Activated CD4-positive, alpha-beta memory T cell treated with anti-CD3 and anti-CD28 coated beads, Interleukin-2, amount 10 ng/mL, durations not matched to agents 7 days and 5 days (primary cell): ENCODE data around the gene LIMA1. TPM values are rescaled to one million over a fixed set of nuclear protein-coding genes. Genes with fewer than 3 reads are reported as not detected.
"Not testable (repeated sequence)": the region's sequence is repeated elsewhere in the genome, so short reads cannot be mapped to it uniquely, and the experiment has no call there.

Source experiments
- CTCF ChIA-PET: fragments of 350-600 bp; sonication (Branson Sonifier 250); formaldehyde crosslinking; loops from one replicate; lab custom pipeline; 2021; ENCODE audit warnings: antibody characterized with exemption, inconsistent platforms; lab: Charles Lee
- POLR2A ChIA-PET: fragments of 350-600 bp; sonication (Branson Sonifier 250); formaldehyde crosslinking; loops from one replicate; lab custom pipeline; 2021; ENCODE audit warnings: antibody characterized with exemption; lab: Charles Lee
- DNase-seq: peaks from one replicate; pipeline ENCODE4 v3.0.0-alpha.2; 2020
- H3K27ac Mint-ChIP-seq: one replicate; pipeline ENCODE4 v1.8.0; 2021; ENCODE audit warnings: mild to moderate bottlenecking, mixed read lengths
- H3K27me3 Mint-ChIP-seq: one replicate; pipeline ENCODE4 v1.8.0; 2021; ENCODE audit warnings: mixed read lengths
- H3K36me3 Mint-ChIP-seq: one replicate; pipeline ENCODE4 v1.8.0; 2021; ENCODE audit warnings: low read depth, mixed read lengths
- H3K4me1 Mint-ChIP-seq: one replicate; pipeline ENCODE4 v1.8.0; 2021; ENCODE audit warnings: mixed read lengths
- H3K4me3 Mint-ChIP-seq: one replicate; pipeline ENCODE4 v1.8.0; 2021; ENCODE audit warnings: mild to moderate bottlenecking, mixed read lengths
- H3K9me3 Mint-ChIP-seq: one replicate; pipeline ENCODE4 v1.8.0; 2021; ENCODE audit warnings: mixed read lengths
- total RNA-seq, 2 experiments: library from RNA; stranded (reverse); gene quantifications; one replicate each; pipeline ENCODE4 v1.2.3, GENCODE V29; 2021

The LIMA1 gene
- total RNA-seq, 2 experiments from 2014 or later: 59.4 to 59.9 TPM

- H3K36me3 Mint-ChIP-seq: peaks cover 9% of the 10 kb centered on the region
- DNase-seq: peak; percentile 57
- peak overlapping the region; percentile 89 for H3K27ac Mint-ChIP-seq
- H3K9me3 Mint-ChIP-seq: no peaks in the 10 kb centered on the region
- H3K27me3 Mint-ChIP-seq: no peaks in the 10 kb centered on the region
- H3K4me3 Mint-ChIP-seq: peak overlapping the region; percentile 97
- H3K4me1 Mint-ChIP-seq: peaks cover 31% of the 10 kb centered on the region
- ChIA-PET POLR2A (interaction anchor here (0.6 to 4.9 kb wide), 22 partner anchors 9 to 598 kb away, joined by 3 to 60 read pairs (median 5); partner anchors contain the start of genes COX14, LARP4, LIMA1 and RACGAP1), CTCF (interaction anchor here (0.8 to 4.9 kb wide), 10 partner anchors 9 to 117 kb away, joined by 3 to 55 read pairs (median 4); partner anchors contain the start of genes COX14 and LIMA1)
Measured at GRCh38 chr12:50166799-50167048, 116.6 kb downstream of the LIMA1 start.

GRCh38 chr12:50164963-50165362, 118.4 kb downstream of the LIMA1 start:
- POLR2A ChIA-PET: no interaction called here
- Mint-ChIP-seq H3K27me3 (no peaks in the 10 kb centered on the region), H3K27ac (no peak overlapping the region), H3K4me3 (peak overlapping the region; percentile 97), H3K9me3 (no peaks in the 10 kb centered on the region), H3K36me3 (peaks cover 13% of the 10 kb centered on the region), H3K4me1 (peaks cover 33% of the 10 kb centered on the region)
- CTCF ChIA-PET: interaction anchor here (0.7 to 4.9 kb wide), 3 partner anchors 36 to 109 kb away, joined by 3 to 55 read pairs (median 3); partner anchors contain the start of gene COX14
- no peak for DNase-seq

DNA sequence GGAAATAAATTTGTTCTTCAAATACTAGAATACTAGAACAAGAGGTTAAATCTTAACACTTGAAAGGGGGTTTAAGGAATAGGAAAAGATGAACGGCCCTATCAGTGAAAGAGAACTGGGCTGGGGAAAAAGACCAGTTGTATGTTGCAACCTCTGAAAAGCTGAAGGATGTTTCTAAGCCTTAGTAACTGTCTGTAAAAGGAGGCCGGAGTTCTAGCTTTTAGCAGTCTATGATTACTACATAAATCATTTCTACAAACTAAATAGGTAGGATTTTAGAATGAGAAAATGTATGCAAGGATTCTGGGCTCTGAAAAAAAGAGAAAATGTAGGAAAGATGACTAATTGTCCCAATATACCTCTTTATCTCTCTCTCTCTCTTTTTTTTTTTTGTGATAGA, 121.1 kb downstream of the LIMA1 start:
- CTCF ChIA-PET: interaction anchor here (0.9 to 2.7 kb wide), 3 partner anchors 30 to 88 kb away, joined by 3 to 13 read pairs (median 3); partner anchors contain the start of gene COX14
- peaks cover 26% of the 10 kb centered on the region for H3K36me3 Mint-ChIP-seq
- no peak overlapping the region for H3K27ac Mint-ChIP-seq
- no peaks in the 10 kb centered on the region for H3K27me3 Mint-ChIP-seq
- no peak for DNase-seq
- peaks cover 40% of the 10 kb centered on the region for H3K4me1 Mint-ChIP-seq
- H3K9me3 Mint-ChIP-seq: no peaks in the 10 kb centered on the region
- H3K4me3 Mint-ChIP-seq: no peak overlapping the region
- POLR2A ChIA-PET: interaction anchor here (1.9 kb wide), 1 partner anchor 49 kb away, joined by 8 read pairs; no protein-coding TSS in a partner anchor

DNA sequence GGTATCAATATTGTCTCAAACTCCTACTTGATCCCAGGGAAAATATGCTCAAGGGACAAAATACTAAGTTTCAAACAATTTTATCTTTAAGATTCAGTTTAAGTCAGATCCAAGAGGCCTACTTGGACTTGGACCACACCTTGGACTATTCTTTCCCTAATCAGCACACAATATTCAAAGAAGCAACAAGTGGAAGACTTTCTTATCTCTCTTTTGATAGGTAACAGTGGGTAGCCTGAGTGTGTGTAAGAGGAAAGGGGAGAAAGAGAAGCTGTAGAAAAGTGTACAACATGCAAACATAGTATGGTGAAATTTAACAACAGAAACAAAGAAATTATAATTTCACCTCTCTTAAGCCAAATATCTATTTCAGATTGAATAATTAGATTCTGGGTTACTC, 122.7 kb downstream of the LIMA1 start:
- no peak for DNase-seq
- H3K9me3 Mint-ChIP-seq: no peaks in the 10 kb centered on the region
- peaks cover 33% of the 10 kb centered on the region for H3K4me1 Mint-ChIP-seq
- H3K27ac Mint-ChIP-seq: no peak overlapping the region
- ChIA-PET POLR2A (interaction anchor here (1.6 kb wide), 1 partner anchor 76 kb away, joined by 4 read pairs; the partner anchor contains the start of gene SMARCD1), CTCF (interaction anchor here (0.9 to 2.7 kb wide), 5 partner anchors 14 to 193 kb away, joined by 3 to 13 read pairs (median 4); partner anchors contain the start of gene COX14)
- H3K36me3 Mint-ChIP-seq: peaks cover 26% of the 10 kb centered on the region
- H3K4me3 Mint-ChIP-seq: no peak overlapping the region
- H3K27me3 Mint-ChIP-seq: no peaks in the 10 kb centered on the region

- H3K9me3 Mint-ChIP-seq: no peaks in the 10 kb centered on the region
- no peak overlapping the region for H3K4me3 Mint-ChIP-seq
- no peaks in the 10 kb centered on the region for H3K27me3 Mint-ChIP-seq
- H3K4me1 Mint-ChIP-seq: peaks cover 20% of the 10 kb centered on the region
- ChIA-PET POLR2A (interaction anchor here (2.6 kb wide), 1 partner anchor 10 kb away, joined by 12 read pairs; the partner anchor contains the start of gene CERS5), CTCF (interaction anchor here (0.9 to 1.0 kb wide), 2 partner anchors 10 to 18 kb away, joined by 3 to 4 read pairs; partner anchors contain the start of gene CERS5)
- no peak for DNase-seq
- peaks cover 23% of the 10 kb centered on the region for H3K36me3 Mint-ChIP-seq
- no peak overlapping the region for H3K27ac Mint-ChIP-seq
Measured at GRCh38 chr12:50157259-50157658, 126.1 kb downstream of the LIMA1 start.

DNA sequence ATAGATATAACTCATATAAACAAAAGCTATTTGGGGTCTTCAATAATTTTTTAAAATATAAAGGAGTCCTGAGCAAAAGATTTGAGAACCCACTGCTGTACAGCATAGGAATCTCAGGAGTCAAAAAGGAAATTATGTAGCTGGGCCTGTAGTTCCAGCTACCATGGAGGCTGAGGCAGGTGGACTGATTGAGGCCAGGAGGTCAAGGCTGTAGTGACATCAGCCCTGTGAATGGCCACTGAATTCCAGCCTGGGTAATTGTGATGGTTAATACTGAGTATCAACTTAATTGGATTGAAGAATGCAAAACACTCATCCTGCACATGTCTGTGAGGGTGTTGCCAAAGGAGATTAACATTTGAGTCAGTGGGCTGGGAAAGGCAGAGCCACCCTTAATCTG, 126.7 kb downstream of the LIMA1 start:
- ChIA-PET CTCF (interaction anchor here (0.9 to 1.0 kb wide), 2 partner anchors 11 to 19 kb away, joined by 3 to 4 read pairs; partner anchors contain the start of gene CERS5), POLR2A (interaction anchor here (2.6 kb wide), 1 partner anchor 10 kb away, joined by 12 read pairs; the partner anchor contains the start of gene CERS5)
- DNase-seq: no peak
- Mint-ChIP-seq H3K36me3 (peaks cover 23% of the 10 kb centered on the region), H3K27ac (no peak overlapping the region), H3K4me3 (no peak overlapping the region), H3K4me1 (peaks cover 20% of the 10 kb centered on the region), H3K9me3 (no peaks in the 10 kb centered on the region), H3K27me3 (no peaks in the 10 kb centered on the region)

GRCh38 chr12:50154947-50155346, 128.4 kb downstream of the LIMA1 start:
- peaks cover 25% of the 10 kb centered on the region for H3K4me1 Mint-ChIP-seq
- peaks cover 20% of the 10 kb centered on the region for H3K36me3 Mint-ChIP-seq
- DNase-seq, H3K9me3 Mint-ChIP-seq, H3K27me3 Mint-ChIP-seq, H3K4me3 Mint-ChIP-seq, H3K27ac Mint-ChIP-seq: not testable (repeated sequence)
- ChIA-PET CTCF (interaction anchor here (0.6 to 2.0 kb wide), 6 partner anchors 13 to 865 kb away, joined by 3 to 18 read pairs (median 4); partner anchors contain the start of genes CERS5 and COX14), POLR2A (interaction anchor here (2.5 to 3.2 kb wide), 2 partner anchors 10 to 12 kb away, joined by 8 to 12 read pairs; partner anchors contain the start of gene CERS5)

DNA sequence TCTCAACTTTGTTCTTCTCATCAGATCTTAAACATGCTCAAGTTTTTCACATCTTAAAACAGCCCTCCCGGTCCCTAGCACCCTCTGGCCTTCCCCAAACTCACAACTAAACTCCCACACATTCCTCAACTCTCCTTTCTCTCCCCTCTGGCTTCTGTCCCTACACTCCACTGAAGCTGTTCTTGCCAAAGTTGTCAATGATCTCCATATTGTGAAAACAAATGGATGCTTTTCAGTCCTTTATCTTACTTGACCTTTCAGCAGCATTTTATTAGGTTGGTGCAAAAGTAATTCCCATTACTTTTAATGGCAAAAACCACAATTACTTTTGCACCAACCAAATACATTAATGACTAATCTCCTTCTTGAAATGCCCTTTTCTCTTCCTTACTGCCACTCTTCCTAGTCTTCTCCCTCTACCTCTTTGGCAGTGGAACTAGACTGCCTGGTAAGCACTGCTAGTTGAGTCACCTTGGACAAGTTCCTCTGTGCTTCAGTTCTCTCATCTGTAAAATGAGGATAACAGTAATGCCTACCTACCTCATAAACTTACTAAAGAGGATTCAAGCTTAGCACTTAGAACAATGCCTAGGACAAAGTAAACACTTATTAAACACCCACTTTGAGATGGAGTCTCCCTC, 132.2 kb downstream of the LIMA1 start:
- H3K9me3 Mint-ChIP-seq: no peaks in the 10 kb centered on the region
- no peaks in the 10 kb centered on the region for H3K27me3 Mint-ChIP-seq
- no peak overlapping the region for H3K27ac Mint-ChIP-seq
- POLR2A ChIA-PET: interaction anchor here (2.3 kb wide), 1 partner anchor 15 kb away, joined by 6 read pairs; the partner anchor contains the start of gene CERS5
- no peaks in the 10 kb centered on the region for H3K36me3 Mint-ChIP-seq
- DNase-seq: no peak
- H3K4me1 Mint-ChIP-seq: peaks cover 16% of the 10 kb centered on the region
- H3K4me3 Mint-ChIP-seq: no peak overlapping the region
- CTCF ChIA-PET: interaction anchor here (1.6 kb wide), 1 partner anchor 35 kb away, joined by 3 read pairs; no protein-coding TSS in a partner anchor

DNA sequence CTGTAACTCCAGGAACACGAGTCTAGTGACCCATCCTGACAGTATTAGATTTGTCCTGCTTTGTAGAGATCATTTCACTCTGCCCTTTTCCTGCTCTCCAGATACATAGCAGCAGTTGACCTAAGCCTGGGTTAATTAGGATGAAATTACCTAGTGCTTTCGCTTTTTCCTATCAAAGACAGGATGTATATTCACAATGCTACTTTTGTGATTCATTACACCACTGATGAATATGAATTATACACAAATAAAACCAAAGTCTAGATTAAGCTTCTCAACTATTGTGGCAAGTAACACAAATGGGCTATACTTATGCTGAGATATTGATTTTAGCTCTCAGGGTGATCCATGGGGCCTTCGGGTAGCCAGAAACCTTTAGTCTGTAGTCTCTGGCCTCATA, 134.0 kb downstream of the LIMA1 start:
- Mint-ChIP-seq H3K36me3 (no peaks in the 10 kb centered on the region), H3K9me3 (no peaks in the 10 kb centered on the region), H3K4me1 (peaks cover 18% of the 10 kb centered on the region), H3K4me3 (no peak overlapping the region), H3K27ac (no peak overlapping the region), H3K27me3 (no peaks in the 10 kb centered on the region)
- POLR2A ChIA-PET: interaction anchor here (0.5 to 2.3 kb wide), 3 partner anchors 17 to 78 kb away, joined by 3 to 6 read pairs (median 4); partner anchors contain the start of genes CERS5 and COX14
- DNase-seq: no peak
- CTCF ChIA-PET: interaction anchor here (0.8 to 1.6 kb wide), 2 partner anchors 33 to 37 kb away, joined by 3 read pairs; partner anchors contain the start of gene COX14

GRCh38 chr12:50148011-50148410, 135.3 kb downstream of the LIMA1 start:
- ChIA-PET POLR2A (interaction anchor here (1.0 to 1.2 kb wide), 2 partner anchors 27 to 35 kb away, joined by 3 read pairs; no protein-coding TSS in a partner anchor), CTCF (interaction anchor here (1.3 kb wide), 1 partner anchor 28 kb away, joined by 3 read pairs; no protein-coding TSS in a partner anchor)
- H3K4me1 Mint-ChIP-seq: peaks cover 18% of the 10 kb centered on the region
- DNase-seq, H3K36me3 Mint-ChIP-seq, H3K27me3 Mint-ChIP-seq, H3K4me3 Mint-ChIP-seq, H3K27ac Mint-ChIP-seq, H3K9me3 Mint-ChIP-seq: not testable (repeated sequence)

- Mint-ChIP-seq H3K9me3 (no peaks in the 10 kb centered on the region), H3K27me3 (no peaks in the 10 kb centered on the region), H3K4me3 (no peak overlapping the region), H3K36me3 (peaks cover 10% of the 10 kb centered on the region), H3K27ac (no peak overlapping the region), H3K4me1 (peaks cover 18% of the 10 kb centered on the region)
- no peak for DNase-seq
- ChIA-PET POLR2A (interaction anchor here (1.2 kb wide), 1 partner anchor 35 kb away, joined by 3 read pairs; no protein-coding TSS in a partner anchor), CTCF (interaction anchor here (0.8 to 1.9 kb wide), 4 partner anchors 15 to 820 kb away, joined by 3 to 11 read pairs (median 6); partner anchors contain the start of gene COX14)
Measured at GRCh38 chr12:50147281-50147680, 136.0 kb downstream of the LIMA1 start.

DNA sequence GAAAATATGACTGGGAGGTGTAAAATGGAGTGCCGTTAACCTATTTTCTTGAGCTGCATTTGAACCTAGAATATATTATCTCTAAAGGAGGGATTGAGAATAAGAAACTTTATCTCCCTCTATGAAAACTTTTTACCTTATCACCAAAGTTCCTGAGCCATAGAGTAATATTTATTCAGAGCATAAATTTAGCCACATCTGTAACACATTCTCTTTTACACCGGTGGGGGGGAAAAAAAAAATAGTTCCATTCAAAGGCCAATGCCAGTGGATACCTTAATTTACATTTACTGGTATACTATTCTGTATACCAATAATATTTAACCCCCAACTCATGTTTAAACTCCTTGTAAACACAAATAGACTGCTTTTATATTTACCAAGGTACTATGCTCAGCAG, 137.9 kb downstream of the LIMA1 start:
- no peak overlapping the region for H3K4me3 Mint-ChIP-seq
- ChIA-PET POLR2A (interaction anchor here (2.5 kb wide), 1 partner anchor 9 kb away, joined by 8 read pairs; no protein-coding TSS in a partner anchor), CTCF (interaction anchor here (1.2 to 1.9 kb wide), 4 partner anchors 13 to 75 kb away, joined by 3 to 11 read pairs (median 5); partner anchors contain the start of genes CERS5 and COX14)
- no peak overlapping the region for H3K27ac Mint-ChIP-seq
- H3K36me3 Mint-ChIP-seq: peaks cover 22% of the 10 kb centered on the region
- no peaks in the 10 kb centered on the region for H3K27me3 Mint-ChIP-seq
- DNase-seq: no peak
- H3K4me1 Mint-ChIP-seq: peaks cover 11% of the 10 kb centered on the region
- no peaks in the 10 kb centered on the region for H3K9me3 Mint-ChIP-seq
